GM12878 (cell line): Measurements from ENCODE around the gene C21orf58. TPM values are rescaled to one million over a fixed set of nuclear protein-coding genes. Genes with fewer than 3 reads are reported as not detected.

ENCODE experiments used
- CEBPZ ChIP-seq: fragments of 150-350 bp; IDR thresholded peaks from 2 replicates; pipeline ENCODE4 v1.6.1; 2016; ENCODE audit warnings: low read depth, low read length
- DPF2 ChIP-seq: fragments of 450-650 bp; IDR thresholded peaks from 2 replicates; pipeline ENCODE4 v1.6.1; 2017; ENCODE audit warnings: mild to moderate bottlenecking
- E4F1 ChIP-seq: fragments of 450-650 bp; IDR thresholded peaks from 2 replicates; pipeline ENCODE4 v1.6.1; 2018; ENCODE audit warnings: borderline replicate concordance, mild to moderate bottlenecking; ENCODE audit not compliant: partially characterized antibody
- JUNB ChIP-seq: IDR thresholded peaks from 2 replicates; pipeline ENCODE4 v1.6.1; 2016; ENCODE audit warnings: antibody characterized with exemption, mild to moderate bottlenecking
- MEF2A ChIP-seq: IDR thresholded peaks from 2 replicates; pipeline ENCODE4 v1.6.1; 2011; ENCODE audit warnings: low read depth, mild to moderate bottlenecking, low read length, moderate library complexity; ENCODE audit not compliant: insufficient read depth
- NFIC ChIP-seq: IDR thresholded peaks from 2 replicates; pipeline ENCODE4 v1.6.1; 2012; ENCODE audit warnings: low read depth, mild to moderate bottlenecking, inconsistent platforms, low read length, moderate library complexity
- NKRF ChIP-seq: fragments of 450-650 bp; conservative IDR thresholded peaks from 2 replicates; pipeline ENCODE4 v1.6.1; 2017; ENCODE audit warnings: mild to moderate bottlenecking, moderate library complexity
- PAX5 ChIP-seq: IDR thresholded peaks from 2 replicates; pipeline ENCODE4 v1.6.1; 2011; ENCODE audit warnings: low read depth, low read length, borderline replicate concordance
- POLR2AphosphoS5 ChIP-seq: IDR thresholded peaks from 2 replicates; pipeline ENCODE4 v1.6.1; 2011; ENCODE audit warnings: mild to moderate bottlenecking, low read length, inconsistent platforms
- TAF1 ChIP-seq: IDR thresholded peaks from 2 replicates; pipeline ENCODE4 v1.6.1; 2011; ENCODE audit warnings: mild to moderate bottlenecking, low read depth, low read length, borderline replicate concordance
- TBL1XR1 ChIP-seq: IDR thresholded peaks from 2 replicates; pipeline ENCODE4 v1.6.1; 2012; ENCODE audit warnings: low read depth, low read length, improper control_type of control experiment
- TCF3 ChIP-seq: IDR thresholded peaks from 2 replicates; pipeline ENCODE4 v1.6.1; 2012; ENCODE audit warnings: low read depth, mild to moderate bottlenecking, low read length, borderline replicate concordance; ENCODE audit not compliant: insufficient read depth
- YY1 ChIP-seq: IDR thresholded peaks from 2 replicates; pipeline ENCODE4 v1.6.1; 2011; ENCODE audit warnings: low read depth, mild to moderate bottlenecking, low read length
- ZBTB11 ChIP-seq: fragments of 450-650 bp; formaldehyde crosslinking; IDR thresholded peaks from 2 replicates; pipeline ENCODE4 v1.5.0; 2022; ENCODE audit warnings: mild to moderate bottlenecking, missing genetic modification characterization
- ZBTB33 ChIP-seq: fragments of 450-650 bp; IDR thresholded peaks from 2 replicates; pipeline ENCODE4 v1.6.1; 2017; ENCODE audit warnings: mild to moderate bottlenecking
- ZZZ3 ChIP-seq: IDR thresholded peaks from 2 replicates; pipeline ENCODE4 v1.6.1; 2011; ENCODE audit warnings: low read depth; ENCODE audit not compliant: control insufficient read depth, insufficient read length
- polyA plus RNA-seq, 11 experiments: library from polyadenylated mRNA; depleted of rRNA in 4 of 11; unstranded in 6 of 11; stranded (reverse) in 5 of 11; fragments of >200 nt; fragmentation: Nextera tagmentation in 4 of 11; fragmentation: Illumina TruSeq in 1 of 11; extraction: Ambion mirVana in 4 of 11; extraction: Trizol in 1 of 11; gene quantifications; 1 replicate in 1 of 11; 2 replicates in 10 of 11; pipeline versions ENCODE4 v1.2.1 to v1.2.3, GENCODE V29; 2011 to 2016; ENCODE audit warnings: inconsistent platforms in 2 of 11, missing spikeins in 2 of 11, low read depth in 1 of 11
- total RNA-seq, 4 experiments: library from RNA; depleted of rRNA in 3 of 4; stranded (reverse); fragments of >200 nt in 3 of 4; fragmentation: Illumina TruSeq in 1 of 4; extraction: Trizol in 1 of 4; gene quantifications; 2 replicates each; pipeline versions ENCODE4 v1.2.1 to v1.2.3, GENCODE V29; 2013 to 2021

C21orf58 gene
- total and polyA plus RNA-seq, 10 of the 15 experiments (the other 5 are each of a cell fraction or from before 2014, with no cell fraction given), result 1.1 to 22.3 (median 11.8) TPM

GRCh38 chr21:46254208-46254975, 69.3 kb downstream of the C21orf58 start (continued):
- TF ChIP-seq NFIC (no peak), ZBTB11 (no peak), DPF2 (0 out of 2 replicates have a peak, but pooled peaks have one; percentile 56), ZZZ3 (no peak), YY1 (no peak), TAF1 (no peak), CEBPZ (no peak), TBL1XR1 (peak; percentile 63; the same call in 1 of the 2 replicates), E4F1 (no peak), PAX5 (no peak), NKRF (0 out of 2 replicates have a peak, but pooled peaks have one; percentile 29), ZBTB33 (no peak), MEF2A (no peak), TCF3 (no peak), POLR2AphosphoS5 (no peak), JUNB (no peak)
